Left lobe of liver (tissue), 1 donor: Measurements from ENCODE around the gene KRTAP2-3. TPM values are rescaled to one million over a fixed set of nuclear protein-coding genes. Genes with fewer than 3 reads are reported as not detected.

Source experiments
- total RNA-seq: library from RNA; stranded (reverse); gene quantifications from one replicate; pipeline ENCODE4 v1.2.1, GENCODE V29; 2021
- donor health status: DM: no; HTN: yes; CAD: no.

The KRTAP2-3 gene
- total RNA-seq, 1 donor from 2014 or later, result not detected

Other genes starting within 250 kb of the KRTAP2-3 start
- gene KRT10, start 237.5 kb downstream of the KRTAP2-3 start, total RNA-seq, result 12.2 TPM
- not detected for gene KRT12, start 192.9 kb downstream of the KRTAP2-3 start, total RNA-seq
- 0.40 TPM for gene KRT20, start 174.9 kb downstream of the KRTAP2-3 start, total RNA-seq
- gene KRT23, start 122.5 kb downstream of the KRTAP2-3 start, total RNA-seq, result 0.13 TPM
- not detected for gene KRT39, start 93.2 kb downstream of the KRTAP2-3 start, total RNA-seq
- gene KRT40, start 75.8 kb downstream of the KRTAP2-3 start, total RNA-seq, result not detected
- gene KRTAP3-3, start 66.0 kb downstream of the KRTAP2-3 start, total RNA-seq, result not detected
- not detected for gene KRTAP3-2, start 60.2 kb downstream of the KRTAP2-3 start, total RNA-seq
- not detected for gene KRTAP3-1, start 51.0 kb downstream of the KRTAP2-3 start, total RNA-seq
- gene KRTAP1-5, start 32.9 kb downstream of the KRTAP2-3 start, total RNA-seq, result not detected
- not detected for gene KRTAP1-4, start 29.9 kb downstream of the KRTAP2-3 start, total RNA-seq
- gene KRTAP1-3, start 25.2 kb downstream of the KRTAP2-3 start, total RNA-seq, result not detected
- not detected for gene KRTAP1-1, start 18.7 kb downstream of the KRTAP2-3 start, total RNA-seq
- not detected for gene KRTAP2-1, start 12.8 kb downstream of the KRTAP2-3 start, total RNA-seq
- not detected for gene KRTAP2-2, start 4.9 kb downstream of the KRTAP2-3 start, total RNA-seq
- gene KRTAP2-4, start 5.8 kb upstream of the KRTAP2-3 start, total RNA-seq, result not detected
- gene KRTAP4-7, start 24.0 kb upstream of the KRTAP2-3 start, total RNA-seq, result not detected
- gene KRTAP4-8, start 38.0 kb upstream of the KRTAP2-3 start, total RNA-seq, result not detected
- gene KRTAP4-16, start 42.1 kb upstream of the KRTAP2-3 start, total RNA-seq, result not detected
- not detected for gene KRTAP4-9, start 45.3 kb upstream of the KRTAP2-3 start, total RNA-seq
- gene KRTAP4-11, start 58.3 kb upstream of the KRTAP2-3 start, total RNA-seq, result not detected
- not detected for gene KRTAP4-12, start 64.1 kb upstream of the KRTAP2-3 start, total RNA-seq
- gene KRTAP4-6, start 80.4 kb upstream of the KRTAP2-3 start, total RNA-seq, result not detected
- not detected for gene KRTAP4-5, start 89.7 kb upstream of the KRTAP2-3 start, total RNA-seq
- not detected for gene KRTAP4-4, start 100.6 kb upstream of the KRTAP2-3 start, total RNA-seq
- gene KRTAP4-3, start 108.1 kb upstream of the KRTAP2-3 start, total RNA-seq, result not detected
- gene KRTAP4-2, start 118.1 kb upstream of the KRTAP2-3 start, total RNA-seq, result not detected
- gene KRTAP4-1, start 124.8 kb upstream of the KRTAP2-3 start, total RNA-seq, result not detected
- not detected for gene KRTAP9-1, start 129.8 kb upstream of the KRTAP2-3 start, total RNA-seq
- not detected for gene KRTAP9-2, start 166.5 kb upstream of the KRTAP2-3 start, total RNA-seq
- not detected for gene KRTAP9-3, start 172.3 kb upstream of the KRTAP2-3 start, total RNA-seq
- not detected for gene KRTAP9-8, start 177.9 kb upstream of the KRTAP2-3 start, total RNA-seq
- not detected for gene KRTAP9-4, start 189.6 kb upstream of the KRTAP2-3 start, total RNA-seq
- not detected for gene KRTAP9-9, start 195.3 kb upstream of the KRTAP2-3 start, total RNA-seq
- gene KRTAP9-6, start 205.3 kb upstream of the KRTAP2-3 start, total RNA-seq, result not detected
- gene KRTAP9-7, start 215.6 kb upstream of the KRTAP2-3 start, total RNA-seq, result not detected
- not detected for gene KRTAP29-1, start 242.7 kb upstream of the KRTAP2-3 start, total RNA-seq
- not detected for gene KRTAP16-1, start 249.2 kb upstream of the KRTAP2-3 start, total RNA-seq